Transverse colon (tissue), 4 donors: ENCODE measurements around the gene NFE2. TPM values are rescaled to one million over a fixed set of nuclear protein-coding genes. Genes with fewer than 3 reads are reported as not detected.

Source experiments
- DNase-seq: peaks from one replicate; pipeline ENCODE4 v3.0.0-alpha.2; 2019
- H3K27ac ChIP-seq, 4 donors: fragments of 200-600 bp; sonication (generic); 2 replicates each; pipeline ENCODE4 v1.5.1; 2016 to 2018; ENCODE audit warnings: inconsistent platforms in 4 of 4
- H3K27me3 ChIP-seq: fragments of 200-600 bp; sonication (generic); 2 replicates; pipeline ENCODE4 v1.5.1; 2017; ENCODE audit warnings: inconsistent platforms
- H3K36me3 ChIP-seq, 4 donors: fragments of 200-600 bp; sonication (generic); 2 replicates each; pipeline ENCODE4 v1.5.1; 2017 to 2019; ENCODE audit warnings: inconsistent platforms in 4 of 4
- H3K4me1 ChIP-seq, 4 donors: fragments of 200-600 bp; sonication (generic); 2 replicates each; pipeline ENCODE4 v1.5.1; 2017 to 2020; ENCODE audit warnings: inconsistent platforms in 4 of 4
- H3K4me3 ChIP-seq, 4 donors: fragments of 200-600 bp; sonication (generic); 1 replicate in 1 of 4; 2 replicates in 3 of 4; pipeline versions ENCODE4 v1.5.1 to v1.6.1; 2017 to 2019; ENCODE audit warnings: inconsistent platforms in 4 of 4
- H3K9me3 ChIP-seq, 2 donors: fragments of 200-600 bp; sonication (generic); 2 replicates each; pipeline ENCODE4 v1.5.1; 2017 to 2019; ENCODE audit warnings: inconsistent platforms in 2 of 2
- CTCF ChIP-seq, 5 experiments: fragments of 200-600 bp in 3 of 5; fragments of 450-650 bp in 2 of 5; sonication (generic) in 3 of 5; IDR thresholded peaks; 1 replicate in 2 of 5; 2 replicates in 3 of 5; pipeline ENCODE4 v1.5.1; 2016 to 2017; ENCODE audit warnings: antibody characterized with exemption in 5 of 5, inconsistent platforms in 3 of 5, mild to moderate bottlenecking in 2 of 5, moderate library complexity in 1 of 5
- EP300 ChIP-seq: sonication (generic); formaldehyde crosslinking; IDR thresholded peaks from one replicate; pipeline ENCODE4 v1.6.1; 2017; ENCODE audit warnings: antibody characterized with exemption, low read depth
- POLR2A ChIP-seq: fragments of 450-650 bp; IDR thresholded peaks from one replicate; pipeline ENCODE4 v1.6.1; 2016; ENCODE audit warnings: antibody characterized with exemption, mild to moderate bottlenecking, moderate library complexity
- POLR2AphosphoS5 ChIP-seq, 3 donors: sonication (generic); formaldehyde crosslinking; IDR thresholded peaks; one replicate each; pipeline ENCODE4 v1.6.1; 2016; ENCODE audit warnings: antibody characterized with exemption in 3 of 3
- WGBS, 2 donors: methylation state at CpG; one replicate each; pipeline ENCODE4 v1.1.5; 2018; ENCODE audit warnings: low coverage in 1 of 2; 5-methylcytosine and 5-hydroxymethylcytosine counted together
- in situ Hi-C, 4 donors: fragments of 200-750 bp; cut with MboI; loops; one replicate each; pipeline versions ENCODE4 v1.15.0 to v1.15.1; 2017; ENCODE audit warnings: low sequenced_read_pairs in 3 of 4, low pct_ligation_motif_present in 1 of 4, low pct_unique_long_range_greater_than_20kb in 1 of 4
- intact Hi-C: fragments of 100-400 bp; cut with DNase I; formaldehyde crosslinking; loops from one replicate; pipeline ENCODE4 v1.15.1; 2023; ENCODE audit warnings: low total_unique reads
- total RNA-seq, 4 donors: library from RNA; depleted of rRNA; stranded (reverse); fragments of >200 nt; gene quantifications; one replicate each; pipeline ENCODE4 v1.1.0, GENCODE V29; 2016

NFE2 gene
- total RNA-seq, 4 donors from 2014 or later, result not detected

- intact Hi-C loops (no loop called here), in situ Hi-C loops (no loop called here)
- H3K9me3 ChIP-seq, result no peaks in the 10 kb centered on the region
- no peak overlapping the region for H3K27ac ChIP-seq
- TF ChIP-seq EP300 (no peak), POLR2AphosphoS5 (IDR thresholded peaks at IDR 0.05) (no peak), CTCF (IDR thresholded peaks at IDR 0.05) (no peak), POLR2A (no peak)
- H3K4me3 ChIP-seq, result no peak overlapping the region
- H3K36me3 ChIP-seq, result no peaks in the 10 kb centered on the region
- peaks cover 7 to 17% (median 12%) of the 10 kb centered on the region in 4 donors for H3K4me1 ChIP-seq
- DNase-seq, result no peak
- peaks cover 48% of the 10 kb centered on the region for H3K27me3 ChIP-seq
- WGBS, 2 donors, result 68 to 100% methylated on average over 1 of the region's 1 CpG
Observed at GRCh38 chr12:54301428-54302048, 723 bp upstream of the NFE2 start.

- in situ Hi-C loops, result no loop called here
- peaks cover 7 to 17% (median 12%) of the 10 kb centered on the region in 4 donors for H3K4me1 ChIP-seq
- intact Hi-C loops, result no loop called here
- no peaks in the 10 kb centered on the region for H3K36me3 ChIP-seq
- DNase-seq, result no peak
- no peak overlapping the region for H3K27ac ChIP-seq
- no peaks in the 10 kb centered on the region for H3K9me3 ChIP-seq
- TF ChIP-seq CTCF (IDR thresholded peaks at IDR 0.05), result no peak
- no peak for TF ChIP-seq POLR2AphosphoS5 (IDR thresholded peaks at IDR 0.05)
- TF ChIP-seq POLR2A, result no peak
- no peak for TF ChIP-seq EP300
- H3K4me3 ChIP-seq, result peak overlapping the region in 1 of 4 donors; percentile 26
- 49 to 60% methylated on average over 1 to 3 of the region's 3 CpGs for WGBS, 2 donors
- H3K27me3 ChIP-seq, result peaks cover 48% of the 10 kb centered on the region
Observed at GRCh38 chr12:54300225-54300731, 537 bp downstream of the NFE2 start.

GRCh38 chr12:54299515-54300224 is 1.1 kb downstream of the NFE2 start:
- H3K36me3 ChIP-seq, result no peaks in the 10 kb centered on the region
- H3K27me3 ChIP-seq, result peaks cover 48% of the 10 kb centered on the region
- no peak overlapping the region for H3K4me3 ChIP-seq
- H3K9me3 ChIP-seq, result no peaks in the 10 kb centered on the region
- in situ Hi-C loops, result loop anchor here in 1 of 4 donors (10.0 kb wide), 1 partner anchor 65 kb away; the partner anchor contains the start of gene GPR84
- H3K27ac ChIP-seq, result no peak overlapping the region
- peaks cover 7 to 17% (median 12%) of the 10 kb centered on the region in 4 donors for H3K4me1 ChIP-seq
- DNase-seq, result no peak
- 63 to 68% methylated on average over 5 to 8 of the region's 8 CpGs for WGBS, 2 donors
- intact Hi-C loops, result no loop called here
- no peak for TF ChIP-seq POLR2AphosphoS5 (IDR thresholded peaks at IDR 0.05)
- no peak for TF ChIP-seq POLR2A
- no peak for TF ChIP-seq EP300
- no peak for TF ChIP-seq CTCF (IDR thresholded peaks at IDR 0.05)

- no peak overlapping the region for H3K27ac ChIP-seq
- in situ Hi-C loops, result loop anchor here in 1 of 4 donors (10.0 kb wide), 1 partner anchor 66 kb away; the partner anchor contains the start of gene GPR84
- TF ChIP-seq POLR2AphosphoS5 (IDR thresholded peaks at IDR 0.05) (no peak), POLR2A (no peak), EP300 (no peak), CTCF (IDR thresholded peaks at IDR 0.05) (no peak)
- no peak overlapping the region for H3K4me3 ChIP-seq
- 88 to 91% methylated on average over 5 of the region's 5 CpGs for WGBS, 2 donors
- no peaks in the 10 kb centered on the region for H3K9me3 ChIP-seq
- peaks cover 44% of the 10 kb centered on the region for H3K27me3 ChIP-seq
- H3K4me1 ChIP-seq, result peaks cover 7 to 15% (median 9%) of the 10 kb centered on the region in 4 donors
- H3K36me3 ChIP-seq, result no peaks in the 10 kb centered on the region
- DNase-seq, result no peak
- intact Hi-C loops, result no loop called here
Observed at GRCh38 chr12:54298904-54299303, 1.9 kb downstream of the NFE2 start.
